Measurements from ENCODE around the gene NPM1. TPM values are rescaled to one million over a fixed set of nuclear protein-coding genes. Genes with fewer than 3 reads are reported as not detected.

Gene NPM1
- total and polyA plus RNA-seq, 7 donors = 452 to 2,554 (median 635) TPM

DNA sequence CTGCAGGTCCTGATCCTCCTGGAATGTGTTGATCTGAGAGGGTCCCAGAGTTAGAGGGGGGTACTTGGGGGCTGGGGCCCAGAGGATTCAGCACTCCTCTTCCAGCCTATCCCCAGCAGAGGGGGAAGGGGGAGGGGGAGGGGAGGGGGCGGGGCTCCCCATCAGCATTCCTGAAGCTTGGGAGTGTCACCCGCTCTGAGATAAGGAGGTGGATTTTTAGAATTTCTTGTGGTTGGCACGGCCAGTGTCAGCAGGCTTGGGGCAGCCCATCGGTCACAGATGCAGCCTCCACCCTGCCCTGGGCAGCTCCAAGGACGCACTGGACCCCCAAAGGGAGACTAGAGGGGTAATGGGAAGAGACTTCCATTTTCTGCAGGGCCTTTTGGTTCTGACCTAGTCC is 37.1 kb downstream of the NPM1 start:
- Histone ChIP-seq H3K4me1 (peaks cover 13% of the 10 kb centered on the region), H3K9me3 (no peaks in the 10 kb centered on the region), H3K36me3 (ENCODE audit: insufficient read depth in 1 of 2, low read depth in 1 of 2) (no peaks in the 10 kb centered on the region), H3K4me3 (no peak overlapping the region), H3K27me3 (ENCODE audit: insufficient read depth in 3 of 3, low read length in 2 of 3) (peaks cover 0 to 9% (median 0%) of the 10 kb centered on the region in 3 donors), H3K27ac (no peak overlapping the region)
- 73 to 78% (median 73%) methylated on average over 5 of the region's 5 CpGs for WGBS, 3 donors
- intact Hi-C loops (cut with DNase I) = loop anchor here (5.0 to 10.0 kb wide), 3 partner anchors 433 to 620 kb away; no protein-coding TSS in a partner anchor
- no peak for ATAC-seq
- peak in 1 of 2 donors; percentile 6 for DNase-seq
- TF ChIP-seq, protein P1, sequence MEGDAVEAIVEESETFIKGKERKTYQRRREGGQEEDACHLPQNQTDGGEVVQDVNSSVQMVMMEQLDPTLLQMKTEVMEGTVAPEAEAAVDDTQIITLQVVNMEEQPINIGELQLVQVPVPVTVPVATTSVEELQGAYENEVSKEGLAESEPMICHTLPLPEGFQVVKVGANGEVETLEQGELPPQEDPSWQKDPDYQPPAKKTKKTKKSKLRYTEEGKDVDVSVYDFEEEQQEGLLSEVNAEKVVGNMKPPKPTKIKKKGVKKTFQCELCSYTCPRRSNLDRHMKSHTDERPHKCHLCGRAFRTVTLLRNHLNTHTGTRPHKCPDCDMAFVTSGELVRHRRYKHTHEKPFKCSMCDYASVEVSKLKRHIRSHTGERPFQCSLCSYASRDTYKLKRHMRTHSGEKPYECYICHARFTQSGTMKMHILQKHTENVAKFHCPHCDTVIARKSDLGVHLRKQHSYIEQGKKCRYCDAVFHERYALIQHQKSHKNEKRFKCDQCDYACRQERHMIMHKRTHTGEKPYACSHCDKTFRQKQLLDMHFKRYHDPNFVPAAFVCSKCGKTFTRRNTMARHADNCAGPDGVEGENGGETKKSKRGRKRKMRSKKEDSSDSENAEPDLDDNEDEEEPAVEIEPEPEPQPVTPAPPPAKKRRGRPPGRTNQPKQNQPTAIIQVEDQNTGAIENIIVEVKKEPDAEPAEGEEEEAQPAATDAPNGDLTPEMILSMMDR (IDR thresholded peaks at IDR 0.05) = no peak

DNA sequence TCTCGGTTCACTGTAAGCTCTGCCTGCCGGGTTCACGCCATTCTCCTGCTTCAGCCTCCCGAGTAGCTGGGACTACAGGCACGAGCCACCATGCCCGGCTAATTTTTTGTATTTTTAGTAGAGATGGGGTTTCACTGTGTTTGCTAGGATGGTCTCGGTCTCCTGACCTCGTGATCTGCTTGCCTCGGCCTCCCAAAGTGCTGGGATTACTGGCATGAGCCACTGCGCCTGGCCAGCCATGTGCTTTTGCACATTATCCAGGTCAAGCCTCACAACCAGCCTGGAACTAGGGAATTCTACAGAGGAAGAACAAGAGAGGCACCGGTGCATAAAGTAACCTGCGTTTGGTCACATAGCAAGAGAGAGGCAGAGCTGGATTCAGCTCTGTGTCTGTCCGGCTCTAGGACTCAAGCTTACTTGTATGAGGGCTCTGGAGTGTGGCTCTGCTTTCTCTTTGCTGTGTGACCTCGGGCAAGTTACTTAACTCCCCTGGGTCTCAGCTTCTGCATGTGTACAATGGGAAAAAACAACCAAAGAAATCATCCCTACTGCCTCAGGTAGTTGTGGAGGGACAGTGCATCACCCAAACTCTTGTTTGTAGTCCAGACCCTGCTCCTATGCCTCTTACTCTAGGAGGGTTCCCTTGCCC is 38.1 kb downstream of the NPM1 start:
- Histone ChIP-seq H3K27me3 (ENCODE audit: insufficient read depth in 3 of 3, low read length in 2 of 3) (no peaks in the 10 kb centered on the region), H3K4me3 (no peak overlapping the region), H3K27ac (no peak overlapping the region), H3K4me1 (peaks cover 6% of the 10 kb centered on the region), H3K9me3 (no peaks in the 10 kb centered on the region), H3K36me3 (ENCODE audit: insufficient read depth in 1 of 2, low read depth in 1 of 2) (no peaks in the 10 kb centered on the region)
- no peak for ATAC-seq
- DNase-seq = no peak
- WGBS, 3 donors = 84 to 88% (median 85%) methylated on average over 14 of the region's 14 CpGs
- intact Hi-C loops (cut with DNase I) = loop anchor here in 1 of 2 donors (10.0 kb wide), 1 partner anchor 619 kb away; no protein-coding TSS in a partner anchor
- TF ChIP-seq, protein P1 (IDR thresholded peaks at IDR 0.05) = no peak

DNA sequence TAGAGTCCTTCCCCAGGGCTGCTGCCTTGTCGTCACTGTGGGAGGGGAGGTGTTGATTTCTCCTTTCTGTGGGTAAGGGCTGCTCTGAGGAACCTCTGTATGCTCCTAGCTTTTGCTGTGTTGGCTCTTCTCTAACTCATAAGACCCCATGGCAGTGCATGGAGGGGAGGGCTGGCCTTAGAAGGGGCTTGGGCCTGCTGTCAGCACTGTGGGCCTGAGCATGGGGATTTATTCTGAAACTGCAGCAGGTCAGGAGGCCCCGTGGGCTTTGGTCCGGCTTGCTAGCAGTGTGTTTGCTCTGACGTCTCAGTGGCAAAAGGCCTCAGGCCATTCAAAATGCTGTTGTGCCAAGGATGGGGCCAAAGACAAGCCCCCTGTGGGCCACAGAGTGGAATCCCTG is 38.6 kb downstream of the NPM1 start:
- WGBS, 3 donors = 70 to 81% (median 77%) methylated on average over 4 of the region's 4 CpGs
- intact Hi-C loops (cut with DNase I) = loop anchor here in 1 of 2 donors (10.0 kb wide), 1 partner anchor 619 kb away; no protein-coding TSS in a partner anchor
- no peak overlapping the region for H3K27ac ChIP-seq
- no peak overlapping the region for H3K4me3 ChIP-seq
- ATAC-seq (no peak), DNase-seq (no peak)
- H3K9me3 ChIP-seq = no peaks in the 10 kb centered on the region
- H3K27me3 ChIP-seq (ENCODE audit: insufficient read depth in 3 of 3, low read length in 2 of 3) = no peaks in the 10 kb centered on the region
- TF ChIP-seq, protein P1 (IDR thresholded peaks at IDR 0.05) = no peak
- no peaks in the 10 kb centered on the region for H3K36me3 ChIP-seq (ENCODE audit: insufficient read depth in 1 of 2, low read depth in 1 of 2)
- peaks cover under 1% of the 10 kb centered on the region for H3K4me1 ChIP-seq

DNA sequence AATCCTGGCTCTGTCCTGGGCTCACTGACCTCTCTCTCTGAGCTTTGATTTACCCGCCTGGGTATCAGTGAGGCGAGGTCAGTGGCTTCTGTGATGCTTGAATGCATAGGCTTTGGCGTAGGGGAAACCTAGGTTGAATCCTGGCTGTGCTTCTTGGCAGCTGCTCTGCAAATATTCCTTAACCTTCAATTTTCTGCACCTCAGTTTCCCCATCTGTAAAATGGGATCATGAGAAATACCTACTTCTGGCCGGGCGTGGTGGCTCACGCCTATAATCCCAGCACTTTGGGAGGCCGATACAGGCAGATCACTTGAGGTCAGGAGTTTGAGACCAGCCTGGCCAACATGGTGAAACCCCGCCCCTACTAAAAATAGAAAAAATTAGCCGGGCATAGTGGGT is 39.0 kb downstream of the NPM1 start:
- Histone ChIP-seq H3K4me3 (no peak overlapping the region), H3K27ac (no peak overlapping the region), H3K27me3 (ENCODE audit: insufficient read depth in 3 of 3, low read length in 2 of 3) (no peaks in the 10 kb centered on the region), H3K36me3 (ENCODE audit: insufficient read depth in 1 of 2, low read depth in 1 of 2) (no peaks in the 10 kb centered on the region), H3K9me3 (no peaks in the 10 kb centered on the region), H3K4me1 (no peaks in the 10 kb centered on the region)
- DNase-seq (no peak), ATAC-seq (no peak)
- intact Hi-C loops (cut with DNase I) = loop anchor here in 1 of 2 donors (10.0 kb wide), 1 partner anchor 618 kb away; no protein-coding TSS in a partner anchor
- TF ChIP-seq, protein P1 (IDR thresholded peaks at IDR 0.05) = no peak
- 86% methylated on average over 9 of the region's 9 CpGs for WGBS, 3 donors
